Osteoblast (primary cell): ENCODE results near the gene MICB. TPM values are rescaled to one million over a fixed set of nuclear protein-coding genes. Genes with fewer than 3 reads are reported as not detected.

Source experiments
- DNase-seq: peaks from one replicate; pipeline ENCODE4 v3.0.0; 2011; ENCODE audit warnings: low spot score, mixed read lengths; ENCODE audit not compliant: insufficient read length; ENCODE audit errors: missing footprints
- H2AFZ ChIP-seq: 2 replicates; pipeline ENCODE4 v1.6.0; 2011; ENCODE audit warnings: mild to moderate bottlenecking, low read length
- H3K27ac ChIP-seq: 2 replicates; pipeline ENCODE4 v1.5.1; 2011; ENCODE audit warnings: mild to moderate bottlenecking, low read depth, low read length, moderate library complexity
- H3K27me3 ChIP-seq: 2 replicates; pipeline ENCODE4 v1.6.0; 2012; ENCODE audit warnings: mild to moderate bottlenecking, control low read depth, inconsistent platforms, low read length, moderate library complexity; ENCODE audit not compliant: insufficient read depth
- H3K36me3 ChIP-seq: 2 replicates; pipeline ENCODE4 v1.5.1; 2011; ENCODE audit warnings: mild to moderate bottlenecking, low read length, control low read depth, moderate library complexity; ENCODE audit not compliant: insufficient read depth
- H3K4me1 ChIP-seq: 2 replicates; pipeline ENCODE4 v1.5.1; 2011; ENCODE audit warnings: mild to moderate bottlenecking, low read length, control low read depth, moderate library complexity; ENCODE audit not compliant: insufficient read depth
- H3K4me2 ChIP-seq: 2 replicates; pipeline ENCODE4 v1.6.0; 2011; ENCODE audit warnings: mild to moderate bottlenecking, low read length; ENCODE audit not compliant: insufficient read depth
- H3K4me3 ChIP-seq: fragments of 200-600 bp; sonication (generic); 3 replicates; pipeline ENCODE4 v1.5.1; 2012; ENCODE audit warnings: mild to moderate bottlenecking, low read length, inconsistent platforms; ENCODE audit not compliant: insufficient read depth
- H3K79me2 ChIP-seq: 2 replicates; pipeline ENCODE4 v1.6.0; 2012; ENCODE audit warnings: mild to moderate bottlenecking, low read length, control low read depth, inconsistent platforms; ENCODE audit not compliant: insufficient read depth
- H3K9me3 ChIP-seq: 2 replicates; pipeline ENCODE4 v1.5.1; 2011; ENCODE audit warnings: low read depth, low read length, control low read depth
- H4K20me1 ChIP-seq: 2 replicates; pipeline ENCODE4 v1.6.0; 2012; ENCODE audit warnings: mild to moderate bottlenecking, low read length, control low read depth; ENCODE audit not compliant: insufficient read depth
- CTCF ChIP-seq: IDR thresholded peaks from 2 replicates; pipeline ENCODE4 v1.5.1; 2011; ENCODE audit warnings: mild to moderate bottlenecking, low read depth, low read length, moderate library complexity; ENCODE audit errors: extremely low read depth
- total RNA-seq: library from RNA; depleted of rRNA; stranded (reverse); fragments of >200 nt; gene quantifications from 2 replicates; pipeline ENCODE4 v1.2.3, GENCODE V29; 2012

Gene MICB
- total RNA-seq, 1 donor: 14.1 TPM

- Histone ChIP-seq H3K27ac (no peak overlapping the region), H3K36me3 (peaks cover 65% of the 10 kb centered on the region), H3K4me1 (peaks cover 6% of the 10 kb centered on the region), H3K79me2 (peaks cover 30% of the 10 kb centered on the region), H3K4me3 (no peak overlapping the region), H3K9me3 (no peaks in the 10 kb centered on the region), H2AFZ (no peak overlapping the region), H3K27me3 (no peaks in the 10 kb centered on the region), H4K20me1 (peaks cover 70% of the 10 kb centered on the region), H3K4me2 (no peak overlapping the region)
- no peak for DNase-seq
- no peak for TF ChIP-seq CTCF
These were observed 34.1 kb downstream of the MICB start for GRCh38 chr6:31531771-31532643.

GRCh38 chr6:31532644-31533454 lies 34.9 kb downstream of the MICB start:
- H3K4me2 ChIP-seq: no peak overlapping the region
- TF ChIP-seq CTCF: no peak
- no peak for DNase-seq
- no peaks in the 10 kb centered on the region for H3K9me3 ChIP-seq
- H3K36me3 ChIP-seq: peaks cover 74% of the 10 kb centered on the region
- peaks cover 38% of the 10 kb centered on the region for H3K79me2 ChIP-seq
- no peak overlapping the region for H3K4me3 ChIP-seq
- no peaks in the 10 kb centered on the region for H3K27me3 ChIP-seq
- peaks cover 72% of the 10 kb centered on the region for H4K20me1 ChIP-seq
- no peak overlapping the region for H3K27ac ChIP-seq
- H3K4me1 ChIP-seq: peaks cover 6% of the 10 kb centered on the region
- H2AFZ ChIP-seq: no peak overlapping the region

- Histone ChIP-seq H2AFZ (no peak overlapping the region), H3K9me3 (no peaks in the 10 kb centered on the region), H4K20me1 (peaks cover 78% of the 10 kb centered on the region), H3K4me1 (peaks cover 6% of the 10 kb centered on the region), H3K79me2 (peaks cover 44% of the 10 kb centered on the region), H3K4me3 (no peak overlapping the region), H3K36me3 (peaks cover 80% of the 10 kb centered on the region), H3K27me3 (no peaks in the 10 kb centered on the region), H3K27ac (no peak overlapping the region), H3K4me2 (no peak overlapping the region)
- no peak for TF ChIP-seq CTCF
- no peak for DNase-seq
These were observed 35.5 kb downstream of the MICB start for GRCh38 chr6:31533455-31533841.

GRCh38 chr6:31534011-31534410 lies 36.1 kb downstream of the MICB start:
- Histone ChIP-seq H2AFZ (no peak overlapping the region), H3K36me3 (peaks cover 85% of the 10 kb centered on the region), H3K79me2 (peaks cover 49% of the 10 kb centered on the region), H3K4me3 (no peak overlapping the region), H3K4me2 (no peak overlapping the region), H3K9me3 (no peaks in the 10 kb centered on the region), H4K20me1 (peaks cover 84% of the 10 kb centered on the region), H3K27ac (no peak overlapping the region), H3K4me1 (peaks cover 8% of the 10 kb centered on the region), H3K27me3 (no peaks in the 10 kb centered on the region)
- no peak for TF ChIP-seq CTCF
- DNase-seq: no peak
